ENCODE data around the gene KRTAP20-3.

KRTAP20-3 gene

GRCh38 chr21:30684506-30684905, 41.8 kb downstream of the KRTAP20-3 start:
- DNase-seq (ENCODE audit: low read depth in 3 of 3) = no peak

GRCh38 chr21:30689822-30690221, 47.2 kb downstream of the KRTAP20-3 start:
- DNase-seq (ENCODE audit: low read depth in 3 of 3) = no peak

Measured in stimulated activated CD4-positive, alpha-beta T cell treated with anti-CD3 and anti-CD28 coated beads, TNF-alpha, amount 100 ng/mL, for 4 hours (primary cell).